Osteoblast (primary cell): ENCODE results near the gene RBM10. TPM values are rescaled to one million over a fixed set of nuclear protein-coding genes. Genes with fewer than 3 reads are reported as not detected.

ENCODE experiments used
- DNase-seq: peaks from one replicate; pipeline ENCODE4 v3.0.0; 2011; ENCODE audit warnings: low spot score, mixed read lengths; ENCODE audit not compliant: insufficient read length; ENCODE audit errors: missing footprints
- H2AFZ ChIP-seq: 2 replicates; pipeline ENCODE4 v1.6.0; 2011; ENCODE audit warnings: mild to moderate bottlenecking, low read length
- H3K27ac ChIP-seq: 2 replicates; pipeline ENCODE4 v1.5.1; 2011; ENCODE audit warnings: mild to moderate bottlenecking, low read depth, low read length, moderate library complexity
- H3K27me3 ChIP-seq: 2 replicates; pipeline ENCODE4 v1.6.0; 2012; ENCODE audit warnings: mild to moderate bottlenecking, control low read depth, inconsistent platforms, low read length, moderate library complexity; ENCODE audit not compliant: insufficient read depth
- H3K36me3 ChIP-seq: 2 replicates; pipeline ENCODE4 v1.5.1; 2011; ENCODE audit warnings: mild to moderate bottlenecking, low read length, control low read depth, moderate library complexity; ENCODE audit not compliant: insufficient read depth
- H3K4me1 ChIP-seq: 2 replicates; pipeline ENCODE4 v1.5.1; 2011; ENCODE audit warnings: mild to moderate bottlenecking, low read length, control low read depth, moderate library complexity; ENCODE audit not compliant: insufficient read depth
- H3K4me2 ChIP-seq: 2 replicates; pipeline ENCODE4 v1.6.0; 2011; ENCODE audit warnings: mild to moderate bottlenecking, low read length; ENCODE audit not compliant: insufficient read depth
- H3K4me3 ChIP-seq: fragments of 200-600 bp; sonication (generic); 3 replicates; pipeline ENCODE4 v1.5.1; 2012; ENCODE audit warnings: mild to moderate bottlenecking, low read length, inconsistent platforms; ENCODE audit not compliant: insufficient read depth
- H3K79me2 ChIP-seq: 2 replicates; pipeline ENCODE4 v1.6.0; 2012; ENCODE audit warnings: mild to moderate bottlenecking, low read length, control low read depth, inconsistent platforms; ENCODE audit not compliant: insufficient read depth
- H3K9me3 ChIP-seq: 2 replicates; pipeline ENCODE4 v1.5.1; 2011; ENCODE audit warnings: low read depth, low read length, control low read depth
- H4K20me1 ChIP-seq: 2 replicates; pipeline ENCODE4 v1.6.0; 2012; ENCODE audit warnings: mild to moderate bottlenecking, low read length, control low read depth; ENCODE audit not compliant: insufficient read depth
- CTCF ChIP-seq: IDR thresholded peaks from 2 replicates; pipeline ENCODE4 v1.5.1; 2011; ENCODE audit warnings: mild to moderate bottlenecking, low read depth, low read length, moderate library complexity; ENCODE audit errors: extremely low read depth
- total RNA-seq: library from RNA; depleted of rRNA; stranded (reverse); fragments of >200 nt; gene quantifications from 2 replicates; pipeline ENCODE4 v1.2.3, GENCODE V29; 2012

The RBM10 gene
- total RNA-seq, 1 donor, result 32.9 TPM

GRCh38 chrX:47176101-47176740 is 31.2 kb downstream of the RBM10 start:
- Histone ChIP-seq H3K36me3 (peaks cover 45% of the 10 kb centered on the region), H3K27me3 (peaks cover 5% of the 10 kb centered on the region), H3K79me2 (peaks cover 10% of the 10 kb centered on the region), H4K20me1 (peaks cover 19% of the 10 kb centered on the region), H3K4me2 (no peak overlapping the region), H3K4me1 (no peaks in the 10 kb centered on the region), H3K27ac (no peak overlapping the region), H2AFZ (no peak overlapping the region), H3K9me3 (no peaks in the 10 kb centered on the region), H3K4me3 (no peak overlapping the region)
- TF ChIP-seq CTCF, result no peak
- DNase-seq, result peak; percentile 73

- H3K79me2 ChIP-seq, result peaks cover 4% of the 10 kb centered on the region
- peak; percentile 43 for DNase-seq
- H3K36me3 ChIP-seq, result peaks cover 49% of the 10 kb centered on the region
- no peak overlapping the region for H3K4me3 ChIP-seq
- H3K4me2 ChIP-seq, result no peak overlapping the region
- H3K27ac ChIP-seq, result no peak overlapping the region
- no peaks in the 10 kb centered on the region for H3K4me1 ChIP-seq
- no peak overlapping the region for H2AFZ ChIP-seq
- no peaks in the 10 kb centered on the region for H3K9me3 ChIP-seq
- no peak for TF ChIP-seq CTCF
- peaks cover 3% of the 10 kb centered on the region for H3K27me3 ChIP-seq
- H4K20me1 ChIP-seq, result peaks cover 18% of the 10 kb centered on the region
These were observed 32.1 kb downstream of the RBM10 start for GRCh38 chrX:47177079-47177478.

GRCh38 chrX:47178337-47178736 is 33.3 kb downstream of the RBM10 start:
- Histone ChIP-seq H3K27me3 (no peaks in the 10 kb centered on the region), H2AFZ (no peak overlapping the region), H3K4me2 (no peak overlapping the region), H3K9me3 (no peaks in the 10 kb centered on the region), H4K20me1 (peaks cover 16% of the 10 kb centered on the region), H3K4me1 (no peaks in the 10 kb centered on the region), H3K27ac (no peak overlapping the region), H3K4me3 (no peak overlapping the region), H3K79me2 (no peaks in the 10 kb centered on the region), H3K36me3 (peaks cover 44% of the 10 kb centered on the region)
- DNase-seq, result no peak
- no peak for TF ChIP-seq CTCF

GRCh38 chrX:47179221-47179927 is 34.4 kb downstream of the RBM10 start:
- H4K20me1 ChIP-seq, result peaks cover 14% of the 10 kb centered on the region

More at GRCh38 chrX:47179221-47179927, 34.4 kb downstream of the RBM10 start:
- Histone ChIP-seq H3K27ac (peak overlapping the region; percentile 41), H3K4me2 (no peak overlapping the region), H3K79me2 (no peaks in the 10 kb centered on the region), H3K9me3 (no peaks in the 10 kb centered on the region), H3K27me3 (no peaks in the 10 kb centered on the region), H3K36me3 (peaks cover 39% of the 10 kb centered on the region), H3K4me3 (no peak overlapping the region), H2AFZ (no peak overlapping the region), H3K4me1 (no peaks in the 10 kb centered on the region)
- DNase-seq, result peak; percentile 87
- no peak for TF ChIP-seq CTCF
